Parathyroid adenoma (tissue), 2 donors: ENCODE results near the gene PRUNE2.

Experiments
- H2AFZ ChIP-seq: fragments of 300-600 bp; sonication (generic); one replicate; pipeline ENCODE4 v1.7.0; 2017; ENCODE audit warnings: antibody characterized with exemption, mild to moderate bottlenecking
- H3K27ac ChIP-seq: fragments of 300-600 bp; sonication (generic); one replicate; pipeline ENCODE4 v1.7.0; 2017
- H3K27me3 ChIP-seq: fragments of 300-600 bp; sonication (generic); one replicate; pipeline ENCODE4 v1.7.0; 2017; ENCODE audit warnings: low read length; ENCODE audit not compliant: control insufficient read depth, insufficient read depth
- H3K36me3 ChIP-seq: fragments of 300-600 bp; sonication (generic); one replicate; pipeline ENCODE4 v1.7.0; 2017; ENCODE audit warnings: low read length; ENCODE audit not compliant: control insufficient read depth, insufficient read depth
- H3K4me1 ChIP-seq: fragments of 300-600 bp; sonication (generic); one replicate; pipeline ENCODE4 v1.7.0; 2017; ENCODE audit warnings: control low read depth
- H3K4me2 ChIP-seq: fragments of 300-600 bp; sonication (generic); one replicate; pipeline ENCODE4 v1.7.0; 2017; ENCODE audit warnings: low read length
- H3K4me3 ChIP-seq: fragments of 300-600 bp; sonication (generic); one replicate; pipeline ENCODE4 v1.7.0; 2017; ENCODE audit warnings: low read depth, low read length
- H3K79me2 ChIP-seq: fragments of 300-600 bp; sonication (generic); one replicate; pipeline ENCODE4 v1.7.0; 2017; ENCODE audit warnings: control low read depth
- H3K9ac ChIP-seq: fragments of 300-600 bp; sonication (generic); one replicate; pipeline ENCODE4 v1.7.0; 2017; ENCODE audit warnings: mild to moderate bottlenecking
- H3K9me3 ChIP-seq: fragments of 300-600 bp; sonication (generic); one replicate; pipeline ENCODE4 v1.7.0; 2017; ENCODE audit warnings: low read length; ENCODE audit not compliant: control insufficient read depth
- CTCF ChIP-seq: fragments of 300-600 bp; sonication (generic); IDR thresholded peaks from one replicate; pipeline ENCODE4 v1.7.0; 2017; ENCODE audit warnings: antibody characterized with exemption, mild to moderate bottlenecking
- donor health status: primary hyperparathyroidism.

PRUNE2 gene

GRCh38 chr9:76887951-76888350 is 18.0 kb downstream of the PRUNE2 start:
- no peaks in the 10 kb centered on the region for H3K9me3 ChIP-seq
- H3K27ac ChIP-seq, result no peak overlapping the region
- no peaks in the 10 kb centered on the region for H3K4me1 ChIP-seq
- no peak for TF ChIP-seq CTCF
- no peaks in the 10 kb centered on the region for H3K27me3 ChIP-seq
- no peaks in the 10 kb centered on the region for H3K79me2 ChIP-seq
- H3K36me3 ChIP-seq, result no peaks in the 10 kb centered on the region
- H3K4me3 ChIP-seq, result no peak overlapping the region
- H3K9ac ChIP-seq, result no peak overlapping the region
- no peak overlapping the region for H2AFZ ChIP-seq
- H3K4me2 ChIP-seq, result no peak overlapping the region

DNA sequence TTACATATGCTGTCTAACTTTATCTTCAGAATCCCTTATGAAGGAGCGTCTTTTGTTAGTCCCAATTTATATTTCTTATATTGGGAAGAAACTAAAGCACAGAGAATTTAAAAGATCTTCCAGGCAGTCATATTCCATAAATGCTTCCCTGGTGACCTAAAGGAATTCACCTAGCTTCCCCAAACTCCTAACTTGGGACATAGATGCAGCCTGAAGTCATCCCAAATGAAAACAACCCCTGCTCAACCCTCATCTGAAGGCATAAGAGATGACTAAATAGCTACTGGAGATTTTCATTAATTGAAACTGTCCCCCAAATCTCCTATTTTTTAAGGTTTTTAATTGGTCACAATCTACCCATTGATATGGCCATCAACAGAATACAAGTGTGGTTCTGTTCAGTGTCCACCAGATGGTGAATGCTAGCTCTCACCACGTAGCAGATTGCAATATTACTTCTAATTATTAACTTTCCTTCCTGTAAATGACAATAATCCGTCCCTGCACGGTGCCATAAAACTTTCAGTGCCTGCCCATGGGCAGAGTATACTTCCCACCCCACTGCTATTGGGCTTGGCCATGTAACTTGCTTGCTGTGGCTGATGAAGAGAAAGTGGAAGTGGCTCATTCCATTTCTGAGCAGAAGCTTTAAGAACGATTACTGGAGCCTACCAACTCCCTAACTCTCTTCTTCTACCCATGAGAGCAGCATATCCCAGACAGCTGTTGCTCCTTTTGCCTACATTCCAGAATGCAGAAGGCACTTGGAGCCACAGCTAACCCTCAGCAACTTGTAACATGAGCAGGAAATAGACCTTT is 18.7 kb downstream of the PRUNE2 start:
- Histone ChIP-seq H3K4me2 (no peak overlapping the region), H3K79me2 (no peaks in the 10 kb centered on the region), H3K27me3 (no peaks in the 10 kb centered on the region), H3K9ac (no peak overlapping the region), H3K9me3 (no peaks in the 10 kb centered on the region), H2AFZ (no peak overlapping the region), H3K4me1 (no peaks in the 10 kb centered on the region), H3K36me3 (no peaks in the 10 kb centered on the region), H3K4me3 (no peak overlapping the region), H3K27ac (no peak overlapping the region)
- no peak for TF ChIP-seq CTCF

DNA sequence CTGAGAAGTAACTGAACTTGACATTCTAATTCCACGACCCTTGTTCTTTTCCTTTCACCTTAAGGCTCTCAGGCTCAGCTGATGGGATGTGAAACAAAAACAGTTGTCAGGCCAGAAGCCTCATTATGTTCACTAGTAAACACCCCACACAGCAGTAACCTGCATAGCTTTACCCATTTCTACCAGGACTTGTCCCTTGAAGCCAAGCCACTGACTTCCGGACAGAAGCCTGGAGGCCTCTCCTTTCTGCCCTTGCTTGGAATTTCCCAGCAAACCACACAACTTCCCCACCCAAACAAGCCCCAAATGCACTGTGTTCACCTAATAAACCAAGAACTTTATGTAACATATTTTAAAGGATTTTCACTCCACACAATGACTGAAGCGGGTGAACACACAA is 19.6 kb downstream of the PRUNE2 start:
- no peaks in the 10 kb centered on the region for H3K36me3 ChIP-seq
- H2AFZ ChIP-seq, result no peak overlapping the region
- no peak overlapping the region for H3K27ac ChIP-seq
- no peak overlapping the region for H3K4me2 ChIP-seq
- no peak overlapping the region for H3K4me3 ChIP-seq
- H3K79me2 ChIP-seq, result no peaks in the 10 kb centered on the region
- H3K4me1 ChIP-seq, result no peaks in the 10 kb centered on the region
- H3K9me3 ChIP-seq, result no peaks in the 10 kb centered on the region
- no peaks in the 10 kb centered on the region for H3K27me3 ChIP-seq
- no peak overlapping the region for H3K9ac ChIP-seq
- TF ChIP-seq CTCF, result no peak

DNA sequence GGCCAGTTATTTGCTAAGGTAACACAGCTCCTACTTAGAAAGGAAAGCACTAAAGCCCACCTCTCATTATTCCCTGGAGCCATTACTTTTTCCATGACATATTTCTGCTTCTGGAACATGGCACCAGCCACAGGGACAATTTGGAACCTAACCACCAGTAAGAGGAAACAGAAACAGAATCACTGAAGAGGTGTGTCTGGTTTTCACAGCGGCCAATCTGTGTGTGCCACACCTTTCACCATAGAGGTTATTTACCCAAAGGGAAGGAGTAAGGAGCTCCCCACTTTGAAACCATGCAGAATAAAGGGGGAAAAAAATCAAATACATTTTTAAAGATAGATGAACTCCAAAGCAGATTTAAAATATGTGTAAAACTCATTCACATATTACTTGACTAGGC is 21.1 kb downstream of the PRUNE2 start:
- Histone ChIP-seq H3K9ac (no peak overlapping the region), H3K27ac (no peak overlapping the region), H3K4me3 (no peak overlapping the region), H3K9me3 (no peaks in the 10 kb centered on the region), H3K4me2 (no peak overlapping the region), H3K4me1 (no peaks in the 10 kb centered on the region), H2AFZ (no peak overlapping the region), H3K36me3 (no peaks in the 10 kb centered on the region), H3K79me2 (no peaks in the 10 kb centered on the region), H3K27me3 (no peaks in the 10 kb centered on the region)
- no peak for TF ChIP-seq CTCF

- Histone ChIP-seq H3K79me2 (no peaks in the 10 kb centered on the region), H2AFZ (no peak overlapping the region), H3K27me3 (no peaks in the 10 kb centered on the region), H3K27ac (no peak overlapping the region), H3K4me2 (no peak overlapping the region), H3K4me1 (no peaks in the 10 kb centered on the region), H3K4me3 (no peak overlapping the region), H3K9me3 (no peaks in the 10 kb centered on the region), H3K9ac (no peak overlapping the region), H3K36me3 (no peaks in the 10 kb centered on the region)
- TF ChIP-seq CTCF, result no peak
Measured at GRCh38 chr9:76883341-76883855, 22.5 kb downstream of the PRUNE2 start.
